ENCODE results near the gene TOM1L2. TPM values are rescaled to one million over a fixed set of nuclear protein-coding genes. Genes with fewer than 3 reads are reported as not detected.

TOM1L2 gene
- total and polyA plus RNA-seq, 5 donors: 176 to 248 (median 213) TPM

GRCh38 chr17:17985153-17985552 is 13.0 kb upstream of the TOM1L2 start:
- DNase-seq (peak in 1 of 3 donors; percentile 18), ATAC-seq (no peak)
- intact Hi-C loops (cut with DNase I): no loop called here
- no peak overlapping the region for H3K4me3 ChIP-seq (ENCODE audit: low read length)
- no peaks in the 10 kb centered on the region for H3K4me1 ChIP-seq (ENCODE audit: control insufficient read depth, insufficient read depth, low read length)
- H3K27me3 ChIP-seq (ENCODE audit: control insufficient read depth, insufficient read depth): no peaks in the 10 kb centered on the region
- WGBS: 89% methylated on average over 2 of the region's 2 CpGs
- no peak overlapping the region for H3K27ac ChIP-seq (ENCODE audit: low read length)
- no peaks in the 10 kb centered on the region for H3K9me3 ChIP-seq (ENCODE audit: control insufficient read depth, low read length)

- ATAC-seq (no peak), DNase-seq (no peak)
- Histone ChIP-seq H3K27ac (ENCODE audit: low read length) (no peak overlapping the region), H3K4me3 (ENCODE audit: low read length) (no peak overlapping the region), H3K4me1 (ENCODE audit: control insufficient read depth, insufficient read depth, low read length) (no peaks in the 10 kb centered on the region), H3K27me3 (ENCODE audit: control insufficient read depth, insufficient read depth) (no peaks in the 10 kb centered on the region), H3K9me3 (ENCODE audit: control insufficient read depth, low read length) (no peaks in the 10 kb centered on the region)
- intact Hi-C loops (cut with DNase I): no loop called here
- WGBS: 92% methylated on average over 6 of the region's 6 CpGs
Measured at GRCh38 chr17:17983776-17984175, 11.6 kb upstream of the TOM1L2 start.

- ATAC-seq (no peak), DNase-seq (peak in 1 of 3 donors; percentile 9)
- intact Hi-C loops (cut with DNase I): no loop called here
- H3K9me3 ChIP-seq (ENCODE audit: control insufficient read depth, low read length): no peaks in the 10 kb centered on the region
- 80% methylated on average over 6 of the region's 6 CpGs for WGBS
- H3K4me3 ChIP-seq (ENCODE audit: low read length): no peak overlapping the region
- no peaks in the 10 kb centered on the region for H3K27me3 ChIP-seq (ENCODE audit: control insufficient read depth, insufficient read depth)
- H3K4me1 ChIP-seq (ENCODE audit: control insufficient read depth, insufficient read depth, low read length): no peaks in the 10 kb centered on the region
- H3K27ac ChIP-seq (ENCODE audit: low read length): no peak overlapping the region
Measured at GRCh38 chr17:17983376-17983775, 11.2 kb upstream of the TOM1L2 start.

DNA sequence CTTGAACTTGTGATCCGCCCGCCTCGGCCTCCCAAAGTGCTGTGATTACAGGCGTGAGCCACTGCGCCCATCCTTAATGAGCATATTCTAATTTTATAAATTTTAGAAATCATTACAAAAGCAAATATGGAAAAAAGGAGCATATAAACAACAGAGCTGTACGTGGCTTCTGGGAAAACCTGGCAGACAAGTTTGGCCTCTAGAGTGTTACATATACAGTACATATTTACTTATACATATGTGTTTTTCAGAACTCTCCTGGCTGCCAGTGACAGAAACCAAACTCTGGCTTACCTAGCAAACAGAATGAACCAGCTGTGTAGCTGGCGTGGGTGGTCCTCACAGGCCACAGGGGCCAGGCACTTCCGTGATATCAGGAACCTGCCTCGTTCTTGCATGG is 10.6 kb upstream of the TOM1L2 start:
- DNase-seq (no peak), ATAC-seq (no peak)
- intact Hi-C loops (cut with DNase I): no loop called here
- Histone ChIP-seq H3K4me1 (ENCODE audit: control insufficient read depth, insufficient read depth, low read length) (no peaks in the 10 kb centered on the region), H3K4me3 (ENCODE audit: low read length) (no peak overlapping the region), H3K27ac (ENCODE audit: low read length) (no peak overlapping the region), H3K27me3 (ENCODE audit: control insufficient read depth, insufficient read depth) (no peaks in the 10 kb centered on the region), H3K9me3 (ENCODE audit: control insufficient read depth, low read length) (no peaks in the 10 kb centered on the region)
- 94% methylated on average over 9 of the region's 9 CpGs for WGBS

GRCh38 chr17:17981330-17981729 is 9.1 kb upstream of the TOM1L2 start:
- Histone ChIP-seq H3K4me1 (ENCODE audit: control insufficient read depth, insufficient read depth, low read length) (no peaks in the 10 kb centered on the region), H3K4me3 (ENCODE audit: low read length) (no peak overlapping the region), H3K27ac (ENCODE audit: low read length) (no peak overlapping the region), H3K9me3 (ENCODE audit: control insufficient read depth, low read length) (no peaks in the 10 kb centered on the region), H3K27me3 (ENCODE audit: control insufficient read depth, insufficient read depth) (no peaks in the 10 kb centered on the region)
- WGBS: 86% methylated on average over 9 of the region's 9 CpGs
- intact Hi-C loops (cut with DNase I): no loop called here
- no peak for ATAC-seq
- DNase-seq: no peak

- intact Hi-C loops (cut with DNase I): loop anchor here in 1 of 4 donors (10.0 kb wide), 2 partner anchors 55 kb away; partner anchors contain the start of genes ATPAF2 and GID4
- Histone ChIP-seq H3K27ac (ENCODE audit: low read length) (no peak overlapping the region), H3K4me1 (ENCODE audit: control insufficient read depth, insufficient read depth, low read length) (no peaks in the 10 kb centered on the region), H3K4me3 (ENCODE audit: low read length) (no peak overlapping the region), H3K27me3 (ENCODE audit: control insufficient read depth, insufficient read depth) (no peaks in the 10 kb centered on the region), H3K9me3 (ENCODE audit: control insufficient read depth, low read length) (no peaks in the 10 kb centered on the region)
- ATAC-seq (no peak), DNase-seq (peak in 1 of 3 donors; percentile 24)
- WGBS: 96% methylated on average over 3 of the region's 3 CpGs
Measured at GRCh38 chr17:17979778-17980177, 7.6 kb upstream of the TOM1L2 start.

GRCh38 chr17:17978481-17979424 is 6.6 kb upstream of the TOM1L2 start:
- no peaks in the 10 kb centered on the region for H3K27me3 ChIP-seq (ENCODE audit: control insufficient read depth, insufficient read depth)
- WGBS: 88% methylated on average over 14 of the region's 14 CpGs
- H3K4me3 ChIP-seq (ENCODE audit: low read length): no peak overlapping the region
- DNase-seq (no peak), ATAC-seq (no peak)
- intact Hi-C loops (cut with DNase I): loop anchor here in 1 of 4 donors (10.0 kb wide), 2 partner anchors 54 to 56 kb away; partner anchors contain the start of genes ATPAF2 and GID4
- no peaks in the 10 kb centered on the region for H3K9me3 ChIP-seq (ENCODE audit: control insufficient read depth, low read length)
- H3K27ac ChIP-seq (ENCODE audit: low read length): no peak overlapping the region
- no peaks in the 10 kb centered on the region for H3K4me1 ChIP-seq (ENCODE audit: control insufficient read depth, insufficient read depth, low read length)

GRCh38 chr17:17976931-17977570 is 4.9 kb upstream of the TOM1L2 start:
- no peaks in the 10 kb centered on the region for H3K27me3 ChIP-seq (ENCODE audit: control insufficient read depth, insufficient read depth)
- intact Hi-C loops (cut with DNase I): loop anchor here in 1 of 4 donors (10.0 kb wide), 2 partner anchors 52 to 58 kb away; partner anchors contain the start of genes ATPAF2 and GID4
- no peak overlapping the region for H3K4me3 ChIP-seq (ENCODE audit: low read length)
- 85% methylated on average over 10 of the region's 10 CpGs for WGBS
- H3K27ac ChIP-seq (ENCODE audit: low read length): no peak overlapping the region
- ATAC-seq (no peak), DNase-seq (peak in 1 of 3 donors; percentile 19)
- no peaks in the 10 kb centered on the region for H3K4me1 ChIP-seq (ENCODE audit: control insufficient read depth, insufficient read depth, low read length)
- H3K9me3 ChIP-seq (ENCODE audit: control insufficient read depth, low read length): no peaks in the 10 kb centered on the region

DNA sequence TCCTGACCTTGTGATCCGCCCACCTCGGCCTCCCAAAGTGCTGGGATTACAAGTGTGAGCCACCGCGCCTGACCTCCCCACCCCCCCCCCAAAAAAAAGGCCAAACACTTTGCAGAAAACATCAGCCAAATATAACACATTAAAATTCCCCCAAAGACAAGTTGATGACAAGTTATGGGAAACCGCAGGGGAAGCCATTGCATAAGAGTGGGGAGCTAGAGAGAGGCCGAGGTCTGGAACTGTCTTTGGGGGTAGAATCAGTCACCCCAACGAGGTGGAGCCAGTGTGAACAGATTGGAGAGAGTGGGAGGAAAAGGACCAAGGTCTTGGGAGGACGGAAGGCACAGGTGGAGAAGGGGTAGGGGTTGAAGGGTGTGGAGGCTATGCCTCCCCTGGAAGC is 3.2 kb upstream of the TOM1L2 start:
- WGBS: 71% methylated on average over 8 of the region's 8 CpGs

DNA sequence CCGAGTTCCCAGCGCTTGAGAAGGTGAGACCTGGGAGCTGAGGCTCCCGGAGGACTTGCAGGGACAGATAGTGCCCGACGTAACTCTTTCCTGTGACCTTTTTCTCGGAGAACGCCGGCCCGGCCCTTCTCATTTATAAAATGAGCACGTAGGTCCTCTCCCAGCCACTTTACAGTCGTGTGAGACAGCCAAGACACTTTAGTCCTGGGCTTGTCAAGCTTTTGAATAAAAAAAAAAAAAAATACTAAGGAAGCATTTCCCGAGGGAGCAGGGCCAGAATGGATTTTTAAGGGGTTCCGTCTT is 703 bp upstream of the TOM1L2 start:
- Histone ChIP-seq H3K9me3 (ENCODE audit: control insufficient read depth, low read length) (no peaks in the 10 kb centered on the region), H3K27me3 (ENCODE audit: control insufficient read depth, insufficient read depth) (no peaks in the 10 kb centered on the region), H3K4me1 (ENCODE audit: control insufficient read depth, insufficient read depth, low read length) (peaks cover 6% of the 10 kb centered on the region), H3K4me3 (ENCODE audit: low read length) (peak overlapping the region; percentile 89), H3K27ac (ENCODE audit: low read length) (peak overlapping the region; percentile 61)
- no peak for DNase-seq
- WGBS: 3% methylated on average over 13 of the region's 13 CpGs
- ATAC-seq: no peak
- intact Hi-C loops (cut with DNase I): loop anchor here in 1 of 4 donors (10.0 kb wide), 2 partner anchors 48 to 62 kb away; partner anchors contain the start of genes ATPAF2 and GID4

More for the DNA sequence above, 3.2 kb upstream of the TOM1L2 start:
- DNase-seq (no peak), ATAC-seq (no peak)
- Histone ChIP-seq H3K27me3 (ENCODE audit: control insufficient read depth, insufficient read depth) (no peaks in the 10 kb centered on the region), H3K4me3 (ENCODE audit: low read length) (no peak overlapping the region), H3K4me1 (ENCODE audit: control insufficient read depth, insufficient read depth, low read length) (peaks cover 6% of the 10 kb centered on the region), H3K9me3 (ENCODE audit: control insufficient read depth, low read length) (no peaks in the 10 kb centered on the region), H3K27ac (ENCODE audit: low read length) (no peak overlapping the region)
- intact Hi-C loops (cut with DNase I): loop anchor here in 1 of 4 donors (10.0 kb wide), 2 partner anchors 51 to 59 kb away; partner anchors contain the start of genes ATPAF2 and GID4
